ENCODE results near the gene MTUS2.

Gene MTUS2

GRCh38 chr13:29008296-29008695 lies 188.2 kb downstream of the MTUS2 start:
- TF ChIP-seq CTCF (conservative IDR thresholded peaks at IDR 0.05; ENCODE audit: low read depth, low read length), result no peak

GRCh38 chr13:29020314-29020713 lies 200.2 kb downstream of the MTUS2 start:
- no peak for DNase-seq (ENCODE audit: low read depth)
- H3K4me3 ChIP-seq (ENCODE audit: low read depth, low read length), result no peak overlapping the region
- no peak for TF ChIP-seq CTCF (conservative IDR thresholded peaks at IDR 0.05; ENCODE audit: low read depth, low read length)

More at GRCh38 chr13:29008296-29008695, 188.2 kb downstream of the MTUS2 start:
- no peak overlapping the region for H3K4me3 ChIP-seq (ENCODE audit: low read depth, low read length)
- DNase-seq (ENCODE audit: low read depth), result no peak

- H3K4me3 ChIP-seq (ENCODE audit: low read depth, low read length), result no peak overlapping the region
- TF ChIP-seq CTCF (conservative IDR thresholded peaks at IDR 0.05; ENCODE audit: low read depth, low read length), result no peak
- no peak for DNase-seq (ENCODE audit: low read depth)
Measured at GRCh38 chr13:29021311-29021710, 201.2 kb downstream of the MTUS2 start.

GRCh38 chr13:29021717-29022116 lies 201.6 kb downstream of the MTUS2 start:
- no peak for TF ChIP-seq CTCF (conservative IDR thresholded peaks at IDR 0.05; ENCODE audit: low read depth, low read length)
- DNase-seq (ENCODE audit: low read depth), result no peak
- H3K4me3 ChIP-seq (ENCODE audit: low read depth, low read length), result no peak overlapping the region

- TF ChIP-seq CTCF (conservative IDR thresholded peaks at IDR 0.05; ENCODE audit: low read depth, low read length), result no peak
- H3K4me3 ChIP-seq (ENCODE audit: low read depth, low read length), result no peak overlapping the region
- no peak for DNase-seq (ENCODE audit: low read depth)
Measured at GRCh38 chr13:29022410-29022809, 202.3 kb downstream of the MTUS2 start.

- no peak overlapping the region for H3K4me3 ChIP-seq (ENCODE audit: low read depth, low read length)
- no peak for TF ChIP-seq CTCF (conservative IDR thresholded peaks at IDR 0.05; ENCODE audit: low read depth, low read length)
- no peak for DNase-seq (ENCODE audit: low read depth)
Measured at GRCh38 chr13:29022968-29023367, 202.8 kb downstream of the MTUS2 start.

- DNase-seq (ENCODE audit: low read depth), result no peak
- no peak overlapping the region for H3K4me3 ChIP-seq (ENCODE audit: low read depth, low read length)
- no peak for TF ChIP-seq CTCF (conservative IDR thresholded peaks at IDR 0.05; ENCODE audit: low read depth, low read length)
Measured at GRCh38 chr13:29024783-29025182, 204.6 kb downstream of the MTUS2 start.
